ENCODE measurements around the gene AUNIP. TPM values are rescaled to one million over a fixed set of nuclear protein-coding genes. Genes with fewer than 3 reads are reported as not detected.
A peak's percentile ranks its signal among the peaks of the same experiment; 100 is the strongest.

Gene AUNIP
- total RNA-seq, 4 donors from 2014 or later, result not detected

- H3K4me1 ChIP-seq, result peaks cover under 1 to 17% of the 10 kb centered on the region in 2 donors
- intact Hi-C loops (cut with DNase I), result loop anchor here (10.0 kb wide), 2 partner anchors 388 to 578 kb away; partner anchors contain the start of genes RHCE and SYF2
- no peak for DNase-seq
- H3K36me3 ChIP-seq, result peaks cover 24 to 32% of the 10 kb centered on the region in 2 donors
- TF ChIP-seq CTCF (IDR thresholded peaks at IDR 0.05), result no peak
- no peak overlapping the region for H3K27ac ChIP-seq
- H3K9me3 ChIP-seq, result no peaks in the 10 kb centered on the region
- no peaks in the 10 kb centered on the region for H3K27me3 ChIP-seq
- no peak overlapping the region for H3K4me3 ChIP-seq (replicated peaks in 1 of 3)
- 85% methylated on average over 11 of the region's 11 CpGs for WGBS, 2 donors
Observed at GRCh38 chr1:25813071-25813733, 46.1 kb downstream of the AUNIP start.

DNA sequence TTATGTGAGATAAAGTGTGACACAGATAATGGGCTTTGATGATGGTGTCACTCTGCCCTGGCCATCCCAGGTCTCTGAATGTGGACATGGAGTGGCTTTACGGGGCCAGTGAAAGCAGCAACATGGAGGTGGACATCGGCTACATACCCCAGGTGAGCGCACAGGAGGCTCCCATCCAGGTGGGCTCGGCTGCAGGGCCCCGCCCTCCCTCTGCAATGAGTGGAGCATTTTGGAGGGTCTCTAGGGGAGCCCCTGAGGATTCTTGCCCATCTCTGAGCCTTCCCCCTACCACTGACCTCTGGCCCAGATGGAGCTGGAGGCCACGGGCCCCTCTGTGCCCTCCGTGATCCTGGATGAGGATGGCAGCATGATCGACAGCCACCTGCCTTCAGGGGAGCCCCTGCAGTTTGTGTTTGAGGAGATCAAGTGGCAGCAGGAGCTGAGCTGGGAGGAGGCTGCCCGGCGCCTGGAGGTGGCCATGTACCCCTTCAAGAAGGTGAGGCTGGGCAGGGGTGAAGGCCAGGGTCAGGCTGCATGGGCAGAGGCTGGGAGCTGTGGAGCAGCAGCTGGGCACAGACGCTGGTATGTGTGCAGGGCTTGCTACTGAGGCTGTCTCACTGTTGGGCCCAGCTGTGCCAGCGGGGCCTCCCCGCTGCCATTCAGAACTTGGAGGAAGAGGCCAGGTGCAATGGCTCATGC, 47.7 kb downstream of the AUNIP start:
- WGBS, 2 donors, result 82 to 93% methylated on average over 4 to 9 of the region's 13 CpGs
- Histone ChIP-seq H3K36me3 (peaks cover 24 to 32% of the 10 kb centered on the region in 2 donors), H3K27me3 (no peaks in the 10 kb centered on the region), H3K4me3 (replicated peaks in 1 of 3) (no peak overlapping the region), H3K9me3 (no peaks in the 10 kb centered on the region), H3K27ac (no peak overlapping the region), H3K4me1 (peaks cover 3 to 20% of the 10 kb centered on the region in 2 donors)
- DNase-seq, result no peak
- TF ChIP-seq POLR2A (IDR thresholded peaks at IDR 0.05) (no peak), CTCF (IDR thresholded peaks at IDR 0.05) (no peak)
- intact Hi-C loops (cut with DNase I), result loop anchor here (10.0 kb wide), 2 partner anchors 387 to 577 kb away; partner anchors contain the start of genes RHCE and SYF2

DNA sequence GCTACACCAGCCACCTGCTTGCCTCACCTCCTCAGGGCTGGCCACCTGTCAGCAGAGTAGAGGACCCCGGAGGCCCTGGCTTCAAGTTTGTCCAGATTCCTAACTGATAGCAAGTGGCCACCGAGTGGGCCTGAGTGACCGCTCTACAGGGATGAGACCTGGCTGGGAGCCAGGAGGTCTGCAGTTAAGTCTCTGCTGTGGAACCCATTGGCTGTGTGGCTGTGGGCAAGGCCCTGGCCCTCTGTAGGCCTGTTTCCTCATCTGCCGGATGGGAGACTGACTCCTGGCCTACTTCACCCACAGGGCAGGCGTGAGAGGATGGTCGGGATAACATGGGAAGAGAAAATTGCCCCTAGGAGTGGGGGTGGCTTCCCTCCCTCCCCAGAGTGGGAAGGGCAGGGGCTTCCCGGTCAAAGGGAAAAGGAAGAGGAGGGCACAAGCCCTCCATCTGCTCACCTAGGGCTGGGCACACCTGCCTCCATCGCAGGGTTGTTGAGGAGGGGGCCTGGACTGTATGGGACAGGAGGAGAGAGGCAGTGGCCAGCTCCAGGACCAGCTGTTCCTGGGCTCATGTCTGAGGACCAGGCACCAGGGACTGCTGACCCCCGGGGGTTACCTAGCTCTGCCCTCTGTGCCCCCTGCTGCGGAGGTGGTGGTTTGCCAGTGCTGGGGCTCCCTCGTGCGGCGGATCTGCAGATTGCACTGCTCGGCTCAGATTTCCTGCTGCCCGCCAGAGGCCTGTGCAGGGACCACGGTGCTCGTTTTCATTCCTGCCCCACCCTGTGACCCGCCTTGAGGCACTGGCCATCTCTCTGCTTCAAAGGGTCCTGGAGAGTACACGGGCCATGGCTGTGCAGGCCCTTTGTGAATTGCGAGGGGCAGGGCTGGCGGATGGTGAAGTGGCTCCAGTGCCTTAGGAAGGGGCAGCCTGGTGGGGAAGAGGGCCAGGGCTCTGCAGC, 48.6 kb downstream of the AUNIP start:
- Histone ChIP-seq H3K9me3 (no peaks in the 10 kb centered on the region), H3K27ac (no peak overlapping the region), H3K4me3 (replicated peaks in 1 of 3) (no peak overlapping the region), H3K27me3 (no peaks in the 10 kb centered on the region), H3K4me1 (peaks cover 3 to 29% of the 10 kb centered on the region in 2 donors), H3K36me3 (peaks cover 24 to 31% of the 10 kb centered on the region in 2 donors)
- 33 to 45% methylated on average over 15 to 18 of the region's 21 CpGs for WGBS, 2 donors
- intact Hi-C loops (cut with DNase I), result loop anchor here (10.0 kb wide), 2 partner anchors 386 to 576 kb away; partner anchors contain the start of genes RHCE and SYF2
- DNase-seq, result peak; percentile 66 to 69
- TF ChIP-seq CTCF (IDR thresholded peaks at IDR 0.05) (peak; percentile 72 to 95 (median 90)), POLR2A (IDR thresholded peaks at IDR 0.05) (no peak)

DNA sequence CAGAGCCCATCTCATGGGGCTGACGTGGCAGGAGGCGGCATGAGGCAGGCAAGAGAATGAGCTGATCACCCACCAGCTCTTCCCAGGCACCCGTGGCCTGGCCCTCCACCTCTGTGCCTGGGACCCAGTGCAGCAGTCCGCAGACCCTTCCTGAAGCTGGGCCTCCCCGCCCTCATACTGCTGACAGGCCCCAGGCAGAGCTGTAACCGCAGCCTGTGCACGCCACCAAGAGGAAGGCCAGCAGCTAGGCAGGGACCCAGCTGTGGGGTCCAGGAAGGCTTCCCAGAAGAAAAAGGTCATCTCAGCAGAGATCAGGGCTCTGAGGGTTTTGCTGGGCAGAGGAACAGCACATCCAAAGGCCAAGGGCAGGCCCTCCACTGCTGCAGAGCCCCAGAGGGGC, 49.3 kb downstream of the AUNIP start:
- Histone ChIP-seq H3K27ac (no peak overlapping the region), H3K4me3 (replicated peaks in 1 of 3) (no peak overlapping the region), H3K36me3 (peaks cover 24% of the 10 kb centered on the region in 2 donors), H3K27me3 (no peaks in the 10 kb centered on the region), H3K4me1 (peaks cover 3 to 36% of the 10 kb centered on the region in 2 donors), H3K9me3 (no peaks in the 10 kb centered on the region)
- WGBS, 2 donors, result 88 to 93% methylated on average over 5 of the region's 7 CpGs
- TF ChIP-seq CTCF (IDR thresholded peaks at IDR 0.05) (no peak), POLR2A (IDR thresholded peaks at IDR 0.05) (no peak)
- DNase-seq, result no peak
- intact Hi-C loops (cut with DNase I), result loop anchor here (10.0 kb wide), 3 partner anchors 385 to 575 kb away; partner anchors contain the start of genes RHCE and SYF2
